Mammary epithelial cell (primary cell): ENCODE results near the gene UNC79.

Source experiments
- CTCF ChIP-seq, 2 donors: IDR thresholded peaks in 1 of 2; conservative IDR thresholded peaks in 1 of 2; 2 replicates each; pipeline ENCODE4 v1.5.1; 2011 to 2012; ENCODE audit warnings: inconsistent platforms in 2 of 2, low read length in 2 of 2, mild to moderate bottlenecking in 2 of 2, control low read depth in 1 of 2, low read depth in 1 of 2; ENCODE audit not compliant: insufficient read depth in 1 of 2; ENCODE audit errors: extremely low read depth in 1 of 2
- EZH2 ChIP-seq: IDR thresholded peaks from 2 replicates; pipeline ENCODE4 v1.6.1; 2012; ENCODE audit warnings: low read length, inconsistent platforms, borderline replicate concordance

GRCh38 chr14:93682459-93682858 lies 251.7 kb downstream of the UNC79 start:
- TF ChIP-seq CTCF (conservative IDR thresholded peaks at IDR 0.05 in 1 of 2, IDR thresholded peaks at IDR 0.05 in 1 of 2; ENCODE audit: extremely low read depth in 1 of 2, insufficient read depth in 1 of 2, low read depth in 1 of 2, low read length in 2 of 2) (no peak), EZH2 (no peak)
